Osteoblast (primary cell): ENCODE results near the gene CACNB2. TPM values are rescaled to one million over a fixed set of nuclear protein-coding genes. Genes with fewer than 3 reads are reported as not detected.

Experiments
- DNase-seq: peaks from one replicate; pipeline ENCODE4 v3.0.0; 2011; ENCODE audit warnings: low spot score, mixed read lengths; ENCODE audit not compliant: insufficient read length; ENCODE audit errors: missing footprints
- H2AFZ ChIP-seq: 2 replicates; pipeline ENCODE4 v1.6.0; 2011; ENCODE audit warnings: mild to moderate bottlenecking, low read length
- H3K27ac ChIP-seq: 2 replicates; pipeline ENCODE4 v1.5.1; 2011; ENCODE audit warnings: mild to moderate bottlenecking, low read depth, low read length, moderate library complexity
- H3K27me3 ChIP-seq: 2 replicates; pipeline ENCODE4 v1.6.0; 2012; ENCODE audit warnings: mild to moderate bottlenecking, control low read depth, inconsistent platforms, low read length, moderate library complexity; ENCODE audit not compliant: insufficient read depth
- H3K36me3 ChIP-seq: 2 replicates; pipeline ENCODE4 v1.5.1; 2011; ENCODE audit warnings: mild to moderate bottlenecking, low read length, control low read depth, moderate library complexity; ENCODE audit not compliant: insufficient read depth
- H3K4me1 ChIP-seq: 2 replicates; pipeline ENCODE4 v1.5.1; 2011; ENCODE audit warnings: mild to moderate bottlenecking, low read length, control low read depth, moderate library complexity; ENCODE audit not compliant: insufficient read depth
- H3K4me2 ChIP-seq: 2 replicates; pipeline ENCODE4 v1.6.0; 2011; ENCODE audit warnings: mild to moderate bottlenecking, low read length; ENCODE audit not compliant: insufficient read depth
- H3K4me3 ChIP-seq: fragments of 200-600 bp; sonication (generic); 3 replicates; pipeline ENCODE4 v1.5.1; 2012; ENCODE audit warnings: mild to moderate bottlenecking, low read length, inconsistent platforms; ENCODE audit not compliant: insufficient read depth
- H3K79me2 ChIP-seq: 2 replicates; pipeline ENCODE4 v1.6.0; 2012; ENCODE audit warnings: mild to moderate bottlenecking, low read length, control low read depth, inconsistent platforms; ENCODE audit not compliant: insufficient read depth
- H3K9me3 ChIP-seq: 2 replicates; pipeline ENCODE4 v1.5.1; 2011; ENCODE audit warnings: low read depth, low read length, control low read depth
- H4K20me1 ChIP-seq: 2 replicates; pipeline ENCODE4 v1.6.0; 2012; ENCODE audit warnings: mild to moderate bottlenecking, low read length, control low read depth; ENCODE audit not compliant: insufficient read depth
- CTCF ChIP-seq: IDR thresholded peaks from 2 replicates; pipeline ENCODE4 v1.5.1; 2011; ENCODE audit warnings: mild to moderate bottlenecking, low read depth, low read length, moderate library complexity; ENCODE audit errors: extremely low read depth
- total RNA-seq: library from RNA; depleted of rRNA; stranded (reverse); fragments of >200 nt; gene quantifications from 2 replicates; pipeline ENCODE4 v1.2.3, GENCODE V29; 2012

CACNB2 gene
- total RNA-seq, 1 donor: under 0.01 TPM

DNA sequence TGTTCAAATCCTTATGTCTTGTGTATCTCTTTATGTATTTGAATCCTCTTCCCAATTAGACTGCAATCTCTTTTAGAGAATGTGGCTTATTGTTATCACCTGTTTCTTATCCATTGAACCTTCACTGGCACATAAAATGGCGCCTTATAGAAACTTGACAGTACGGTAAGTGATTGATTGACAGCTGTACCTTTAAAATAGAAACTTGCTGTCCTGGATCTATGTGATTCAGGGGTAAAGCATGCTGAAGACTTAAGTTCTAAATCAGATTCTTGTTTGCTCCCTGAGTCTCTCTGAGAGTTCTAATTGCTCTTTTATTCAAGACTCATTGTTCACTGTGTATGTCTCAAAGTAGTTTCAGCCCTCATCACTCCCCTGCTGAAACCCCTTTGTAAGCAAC, 91.3 kb downstream of the CACNB2 start:
- no peak overlapping the region for H3K4me2 ChIP-seq
- no peaks in the 10 kb centered on the region for H3K36me3 ChIP-seq
- no peak overlapping the region for H2AFZ ChIP-seq
- no peaks in the 10 kb centered on the region for H3K27me3 ChIP-seq
- no peaks in the 10 kb centered on the region for H3K79me2 ChIP-seq
- no peaks in the 10 kb centered on the region for H3K9me3 ChIP-seq
- TF ChIP-seq CTCF: no peak
- no peak overlapping the region for H3K4me3 ChIP-seq
- H3K4me1 ChIP-seq: peaks cover 25% of the 10 kb centered on the region
- no peak for DNase-seq
- no peaks in the 10 kb centered on the region for H4K20me1 ChIP-seq
- no peak overlapping the region for H3K27ac ChIP-seq

GRCh38 chr10:18233775-18234174, 93.6 kb downstream of the CACNB2 start:
- H3K9me3 ChIP-seq: no peaks in the 10 kb centered on the region
- no peak overlapping the region for H3K4me3 ChIP-seq
- no peaks in the 10 kb centered on the region for H3K79me2 ChIP-seq
- no peaks in the 10 kb centered on the region for H3K36me3 ChIP-seq
- no peak overlapping the region for H3K27ac ChIP-seq
- H4K20me1 ChIP-seq: no peaks in the 10 kb centered on the region
- DNase-seq: no peak
- no peak overlapping the region for H2AFZ ChIP-seq
- peaks cover 25% of the 10 kb centered on the region for H3K4me1 ChIP-seq
- peak; percentile 14 for TF ChIP-seq CTCF
- no peak overlapping the region for H3K4me2 ChIP-seq
- H3K27me3 ChIP-seq: no peaks in the 10 kb centered on the region

GRCh38 chr10:18235477-18235876, 95.3 kb downstream of the CACNB2 start:
- Histone ChIP-seq H3K4me1 (peaks cover 13% of the 10 kb centered on the region), H3K9me3 (no peaks in the 10 kb centered on the region), H3K4me2 (no peak overlapping the region), H4K20me1 (no peaks in the 10 kb centered on the region), H3K4me3 (no peak overlapping the region), H3K27me3 (no peaks in the 10 kb centered on the region), H2AFZ (no peak overlapping the region), H3K36me3 (no peaks in the 10 kb centered on the region), H3K27ac (no peak overlapping the region), H3K79me2 (no peaks in the 10 kb centered on the region)
- no peak for DNase-seq
- no peak for TF ChIP-seq CTCF

DNA sequence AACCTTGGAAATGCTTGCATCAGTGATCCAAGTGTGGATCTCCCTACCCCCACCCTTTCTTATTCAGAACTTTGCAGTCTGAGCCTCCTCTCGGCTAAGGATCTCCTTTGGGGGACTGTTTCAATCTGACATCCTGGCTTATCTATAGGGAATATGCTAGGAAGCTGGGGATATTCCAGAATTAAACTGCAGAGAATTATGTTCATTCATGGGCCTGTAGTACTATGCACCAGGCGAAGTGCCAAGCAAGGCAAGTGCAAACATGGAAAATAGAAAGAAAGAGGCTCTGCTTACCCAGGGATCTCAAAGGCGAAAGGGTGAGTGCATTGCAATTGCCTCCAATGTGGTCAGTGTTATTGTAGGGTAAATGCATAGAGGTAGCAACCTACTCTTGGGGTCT, 96.5 kb downstream of the CACNB2 start:
- H3K27ac ChIP-seq: no peak overlapping the region
- no peaks in the 10 kb centered on the region for H3K9me3 ChIP-seq
- H3K4me3 ChIP-seq: no peak overlapping the region
- no peaks in the 10 kb centered on the region for H4K20me1 ChIP-seq
- no peak overlapping the region for H3K4me2 ChIP-seq
- no peak for DNase-seq
- H3K36me3 ChIP-seq: no peaks in the 10 kb centered on the region
- TF ChIP-seq CTCF: no peak
- no peaks in the 10 kb centered on the region for H3K27me3 ChIP-seq
- H3K4me1 ChIP-seq: peaks cover 3% of the 10 kb centered on the region
- no peaks in the 10 kb centered on the region for H3K79me2 ChIP-seq
- no peak overlapping the region for H2AFZ ChIP-seq
